ENCODE results near the gene PSME4. TPM values are rescaled to one million over a fixed set of nuclear protein-coding genes. Genes with fewer than 3 reads are reported as not detected.

The PSME4 gene
- total and polyA plus RNA-seq, 2 of the 13 experiments (the other 11 are each of a cell fraction or from before 2014, with no cell fraction given): 52.1 to 77.8 TPM

GRCh38 chr2:53826587-53827397 is 144.0 kb downstream of the PSME4 start (continued):
- TF ChIP-seq HNF1B (CRISPR knock-in tag; IDR thresholded peaks at IDR 0.05): peak; percentile 77
- TF ChIP-seq ATF4 (CRISPR knock-in tag; IDR thresholded peaks at IDR 0.05): peak in 1 of 2 experiments; percentile 94; a peak in 2 of 4 replicates
- TF ChIP-seq JUNB (CRISPR knock-in tag; IDR thresholded peaks at IDR 0.05; ENCODE audit: borderline replicate concordance): peak; percentile 81; the same call in 1 of the 2 replicates
- TF ChIP-seq ZNF326 (CRISPR knock-in tag; IDR thresholded peaks at IDR 0.05; ENCODE audit: borderline replicate concordance): no peak
- TF ChIP-seq SATB2 (CRISPR knock-in tag; IDR thresholded peaks at IDR 0.05): peak; percentile 90
- peak; percentile 88 for TF ChIP-seq ZNF343 (CRISPR knock-in tag; IDR thresholded peaks at IDR 0.05)
- TF ChIP-seq RBM22 (optimal IDR thresholded peaks at IDR 0.05; ENCODE audit: low read length): peak; percentile 88
- TF ChIP-seq BCLAF1 (IDR thresholded peaks at IDR 0.05): no peak
- no peak for TF ChIP-seq ZNF30 (CRISPR knock-in tag; IDR thresholded peaks at IDR 0.05)
- TF ChIP-seq JDP2 (CRISPR knock-in tag; IDR thresholded peaks at IDR 0.05; ENCODE audit: borderline replicate concordance): peak; percentile 83; the same call in 1 of the 2 replicates
- TF ChIP-seq FOXK1 (CRISPR knock-in tag; IDR thresholded peaks at IDR 0.05; ENCODE audit: borderline replicate concordance, low read depth): peak; percentile 98
- no peak for TF ChIP-seq CREB3 (CRISPR knock-in tag; IDR thresholded peaks at IDR 0.05)
- no peak for TF ChIP-seq TRIM22 (IDR thresholded peaks at IDR 0.05)
- peak; percentile 76; the same call in 1 of the 2 replicates for TF ChIP-seq HNF1A (IDR thresholded peaks at IDR 0.05; ENCODE audit: low read depth)
- TF ChIP-seq HNF1A (CRISPR knock-in tag; IDR thresholded peaks at IDR 0.05; ENCODE audit: borderline replicate concordance): peak; percentile 92; the same call in 1 of the 2 replicates

All from HepG2 (cell line).